AG09319 (cell line): ENCODE results near the gene TYW1.
"Not testable (repeated sequence)": the region's sequence is repeated elsewhere in the genome, so short reads cannot be mapped to it uniquely, and the experiment has no call there.

ENCODE experiments used
- DNase-seq: peaks from one replicate; pipeline ENCODE4 v3.0.0-alpha.2; 2010; ENCODE audit warnings: low read depth; ENCODE audit errors: extremely low read depth
- TF ChIP-seq, protein P1 (sequence below): IDR thresholded peaks from 2 replicates; pipeline ENCODE4 v1.5.1; 2011; ENCODE audit warnings: low read depth, mild to moderate bottlenecking, inconsistent platforms, low read length, moderate library complexity

The TYW1 gene

DNA sequence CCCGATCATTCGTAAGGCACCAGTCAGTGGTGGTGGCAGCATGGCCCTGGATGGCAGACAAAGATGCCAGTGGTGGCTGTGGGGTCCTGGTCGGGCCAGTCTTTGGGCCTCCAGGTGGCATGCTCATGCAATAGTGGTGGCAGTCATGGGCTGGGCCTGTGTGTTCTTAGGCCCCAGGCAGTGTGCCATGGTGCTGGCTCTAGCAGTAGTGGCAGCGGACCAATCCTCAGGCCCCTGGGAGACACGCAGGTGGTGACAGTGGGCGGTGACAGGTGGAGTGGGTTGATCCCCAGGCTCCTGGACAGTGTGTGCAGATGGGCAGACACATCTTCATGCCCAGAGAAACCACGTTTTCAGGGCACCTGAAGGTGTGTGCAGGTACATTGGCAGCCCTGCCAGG lies 159.4 kb downstream of the TYW1 start:
- not testable (repeated sequence) for DNase-seq

DNA sequence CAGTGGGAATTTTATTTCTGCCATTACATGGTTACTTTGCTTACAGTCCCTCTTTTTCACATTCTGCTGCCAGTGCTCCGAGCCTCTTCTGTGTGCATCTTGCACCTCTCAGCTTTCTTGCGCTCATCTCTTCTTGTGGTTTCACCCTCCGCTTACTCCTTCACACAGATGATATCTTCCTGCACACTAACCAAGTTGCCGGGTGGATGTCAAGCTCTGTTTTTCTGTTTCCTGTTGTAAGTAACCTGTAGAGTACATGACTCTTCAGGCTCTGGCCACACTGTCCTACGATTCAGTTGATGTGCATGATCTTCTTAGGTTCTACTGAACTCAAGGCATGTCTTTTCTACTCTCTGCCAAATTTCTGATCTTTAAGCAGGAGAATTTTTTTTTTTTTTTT lies 166.7 kb downstream of the TYW1 start:
- not testable (repeated sequence) for DNase-seq

DNA sequence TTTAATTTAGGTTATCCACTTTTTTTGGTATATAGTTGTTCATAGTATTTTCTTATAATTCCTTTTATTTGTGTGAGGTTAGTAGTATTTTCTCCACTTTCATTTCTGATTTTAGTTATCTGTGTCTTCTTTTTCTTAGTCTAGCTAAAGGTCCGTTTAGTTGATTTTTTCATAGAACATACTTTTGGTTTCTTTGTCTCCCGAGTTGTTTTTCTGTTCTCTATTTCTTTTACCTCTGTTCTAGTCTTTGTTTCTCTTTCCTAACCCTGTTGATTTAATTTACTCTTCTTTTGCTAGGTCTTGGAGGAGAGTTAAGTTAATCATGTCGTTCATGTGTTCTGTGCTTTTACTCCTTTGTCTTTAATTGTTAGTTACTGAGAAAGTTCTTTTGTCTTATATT lies 174.5 kb downstream of the TYW1 start:
- not testable (repeated sequence) for DNase-seq

DNA sequence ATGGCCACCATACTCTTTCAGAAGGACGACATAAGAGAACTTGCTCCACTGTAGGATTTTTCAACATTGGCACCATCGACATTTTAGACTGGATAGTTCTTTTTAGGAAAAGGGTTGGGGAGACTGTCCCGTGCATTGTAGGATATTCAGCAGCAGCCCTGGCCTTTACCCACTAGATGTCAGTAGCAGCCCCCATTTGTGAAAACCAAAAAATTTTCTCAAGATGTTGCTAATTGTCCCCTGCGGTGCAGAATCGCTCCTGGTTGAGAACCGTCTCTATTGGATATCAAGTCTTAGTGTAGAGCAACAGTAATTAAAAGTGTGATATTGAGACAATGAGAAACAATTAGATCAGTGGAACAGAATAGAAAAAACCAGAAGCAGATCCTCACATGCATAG lies 180.1 kb downstream of the TYW1 start:
- TF ChIP-seq, protein P1, sequence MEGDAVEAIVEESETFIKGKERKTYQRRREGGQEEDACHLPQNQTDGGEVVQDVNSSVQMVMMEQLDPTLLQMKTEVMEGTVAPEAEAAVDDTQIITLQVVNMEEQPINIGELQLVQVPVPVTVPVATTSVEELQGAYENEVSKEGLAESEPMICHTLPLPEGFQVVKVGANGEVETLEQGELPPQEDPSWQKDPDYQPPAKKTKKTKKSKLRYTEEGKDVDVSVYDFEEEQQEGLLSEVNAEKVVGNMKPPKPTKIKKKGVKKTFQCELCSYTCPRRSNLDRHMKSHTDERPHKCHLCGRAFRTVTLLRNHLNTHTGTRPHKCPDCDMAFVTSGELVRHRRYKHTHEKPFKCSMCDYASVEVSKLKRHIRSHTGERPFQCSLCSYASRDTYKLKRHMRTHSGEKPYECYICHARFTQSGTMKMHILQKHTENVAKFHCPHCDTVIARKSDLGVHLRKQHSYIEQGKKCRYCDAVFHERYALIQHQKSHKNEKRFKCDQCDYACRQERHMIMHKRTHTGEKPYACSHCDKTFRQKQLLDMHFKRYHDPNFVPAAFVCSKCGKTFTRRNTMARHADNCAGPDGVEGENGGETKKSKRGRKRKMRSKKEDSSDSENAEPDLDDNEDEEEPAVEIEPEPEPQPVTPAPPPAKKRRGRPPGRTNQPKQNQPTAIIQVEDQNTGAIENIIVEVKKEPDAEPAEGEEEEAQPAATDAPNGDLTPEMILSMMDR = peak; percentile 14
- not testable (repeated sequence) for DNase-seq

DNA sequence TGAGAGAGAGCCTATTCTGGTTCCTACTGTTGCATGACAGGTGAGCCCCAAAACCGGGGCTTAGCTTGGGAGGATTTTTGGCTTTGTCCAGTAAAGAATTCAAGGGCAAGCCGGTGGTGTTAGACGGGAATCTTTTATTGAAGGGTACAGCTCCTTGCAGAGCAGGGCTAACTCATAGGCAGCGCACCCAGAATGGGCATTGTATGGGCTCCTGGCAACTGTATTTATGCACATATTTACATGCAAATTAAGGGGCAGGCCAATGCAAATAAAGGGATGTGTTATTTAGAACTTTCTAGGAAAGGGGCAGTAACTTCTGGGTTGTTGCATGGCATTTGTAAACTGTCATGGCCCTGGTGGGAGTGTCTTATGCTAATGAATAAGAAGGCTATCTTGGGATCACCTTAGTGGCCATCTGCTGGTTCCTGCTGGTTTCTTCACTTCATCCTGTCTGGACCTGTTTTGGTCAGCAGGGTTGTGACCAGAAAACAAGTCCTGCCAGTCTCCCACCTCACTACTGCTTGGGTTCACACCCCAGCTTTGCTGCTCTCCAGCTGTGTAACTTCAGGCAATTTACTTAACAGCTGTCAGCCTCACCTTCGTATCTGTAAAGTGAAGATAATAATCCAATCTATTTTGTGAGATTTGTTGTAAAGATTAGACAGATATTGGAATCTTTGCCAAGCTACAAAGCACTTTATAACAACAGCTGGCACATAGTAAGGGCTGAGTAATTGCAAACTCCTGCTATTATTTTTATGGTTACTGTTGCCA lies 182.5 kb downstream of the TYW1 start:
- not testable (repeated sequence) for DNase-seq

DNA sequence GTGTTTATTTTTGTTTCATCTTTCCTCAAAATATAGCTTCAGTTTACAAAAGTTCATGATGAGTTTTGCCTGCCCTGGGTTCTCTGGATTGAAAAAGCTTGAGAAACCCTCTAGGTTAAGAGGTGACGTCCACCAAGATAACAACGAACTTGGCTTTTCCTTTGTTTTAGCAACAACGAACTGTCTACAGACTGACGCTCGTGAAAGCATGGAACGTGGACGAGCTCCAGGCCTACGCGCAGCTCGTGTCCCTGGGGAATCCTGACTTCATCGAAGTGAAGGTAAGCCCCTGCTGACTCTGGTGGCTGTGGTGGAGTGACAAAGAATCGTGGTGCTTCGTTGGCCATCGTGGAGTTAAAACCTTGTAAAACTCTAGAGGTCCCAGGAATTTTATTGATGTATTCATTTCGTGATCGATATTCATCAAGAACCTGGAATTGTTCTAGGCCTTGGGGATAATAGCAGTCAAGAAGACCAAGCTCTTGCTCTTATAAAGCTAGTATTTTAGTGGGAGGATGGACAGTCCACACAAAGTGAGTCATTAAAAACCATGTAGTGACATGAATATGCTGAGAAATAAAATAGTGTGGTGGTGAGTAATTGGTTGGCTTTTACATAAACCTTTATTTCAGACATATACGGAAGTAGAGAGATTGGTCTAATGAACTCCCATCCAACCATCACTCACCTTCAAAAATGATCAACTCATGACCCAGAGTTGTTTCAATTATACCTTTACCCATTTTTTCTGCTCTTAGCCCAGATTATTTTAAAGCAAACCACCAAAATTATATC lies 186.5 kb downstream of the TYW1 start:
- DNase-seq = not testable (repeated sequence)

DNA sequence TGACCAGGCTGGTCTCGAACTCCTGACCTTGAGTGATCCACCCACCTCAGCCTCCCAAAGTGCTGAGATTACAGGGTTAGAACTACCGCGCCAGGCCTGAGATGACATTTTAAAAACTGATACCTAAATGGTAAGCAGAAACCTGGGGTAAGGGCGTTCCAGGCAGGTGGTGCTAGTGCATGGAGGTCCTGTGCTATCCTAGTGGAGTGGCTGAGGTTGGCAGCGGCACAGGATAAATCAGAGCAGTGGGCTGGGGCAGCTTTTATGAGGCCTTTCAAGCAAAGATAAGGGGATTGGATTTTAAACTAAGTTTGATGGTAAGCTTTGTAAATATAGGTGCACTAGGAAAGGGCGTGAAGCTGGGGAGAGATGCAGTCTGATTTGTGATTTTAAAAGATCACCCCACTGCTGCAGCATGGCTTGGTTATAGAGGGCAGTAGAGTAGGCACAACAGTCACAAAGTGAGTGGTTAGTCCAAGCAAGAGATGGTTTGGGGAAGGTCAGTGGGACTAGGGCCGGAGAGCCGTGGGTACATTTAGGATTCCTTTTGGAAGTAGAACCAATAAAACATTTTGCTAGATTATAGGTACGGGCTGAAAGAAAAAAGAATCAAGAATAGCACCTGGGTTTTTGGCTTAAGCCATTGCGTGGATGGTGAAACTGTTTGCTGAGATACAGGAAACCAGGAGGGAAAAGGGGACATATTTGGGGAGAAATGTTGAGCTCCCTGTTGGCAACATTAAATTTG lies 188.5 kb downstream of the TYW1 start:
- DNase-seq = not testable (repeated sequence)

DNA sequence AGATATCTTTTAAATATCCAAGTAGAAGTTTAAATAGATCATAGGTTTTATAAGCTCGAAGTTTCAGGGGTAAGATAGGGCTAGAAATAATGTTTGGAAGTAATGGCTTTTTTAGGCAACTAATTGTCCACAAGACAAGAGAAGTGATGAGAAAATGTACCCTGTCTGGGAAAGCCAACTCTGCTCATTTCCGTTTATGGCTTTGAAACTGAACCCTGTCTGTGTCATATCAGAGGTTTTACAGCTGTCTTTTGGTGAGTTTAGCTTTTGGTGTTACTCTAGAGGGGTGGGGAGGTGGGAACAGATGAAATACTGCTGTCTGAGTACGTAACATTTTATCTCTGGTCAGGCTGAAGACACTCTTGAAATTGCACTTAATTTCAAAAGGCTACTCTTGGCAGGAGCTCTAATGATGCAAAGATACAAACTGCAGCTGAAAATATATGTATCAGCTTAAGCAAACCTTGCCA lies 189.1 kb downstream of the TYW1 start:
- DNase-seq = not testable (repeated sequence)

DNA sequence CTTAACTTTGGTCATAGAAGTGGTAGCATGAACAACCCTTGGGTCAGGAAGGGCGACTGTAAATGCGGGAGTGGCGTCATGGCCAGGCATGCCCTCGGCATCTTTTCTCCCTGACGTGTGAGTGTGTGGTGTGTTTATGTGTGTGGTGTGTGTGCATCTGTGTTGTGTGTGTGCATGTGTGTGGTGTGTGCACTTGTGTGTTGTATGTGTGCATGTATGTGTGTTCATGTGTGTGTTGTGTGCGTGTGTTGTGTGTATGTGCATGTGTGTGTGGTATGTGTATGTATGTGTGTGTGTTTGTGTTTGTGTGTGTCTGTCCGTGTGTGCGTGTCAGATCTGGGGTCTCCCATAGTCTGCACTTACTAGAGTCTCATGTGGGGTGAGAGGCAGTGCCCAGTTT lies 192.5 kb downstream of the TYW1 start:
- DNase-seq = not testable (repeated sequence)

DNA sequence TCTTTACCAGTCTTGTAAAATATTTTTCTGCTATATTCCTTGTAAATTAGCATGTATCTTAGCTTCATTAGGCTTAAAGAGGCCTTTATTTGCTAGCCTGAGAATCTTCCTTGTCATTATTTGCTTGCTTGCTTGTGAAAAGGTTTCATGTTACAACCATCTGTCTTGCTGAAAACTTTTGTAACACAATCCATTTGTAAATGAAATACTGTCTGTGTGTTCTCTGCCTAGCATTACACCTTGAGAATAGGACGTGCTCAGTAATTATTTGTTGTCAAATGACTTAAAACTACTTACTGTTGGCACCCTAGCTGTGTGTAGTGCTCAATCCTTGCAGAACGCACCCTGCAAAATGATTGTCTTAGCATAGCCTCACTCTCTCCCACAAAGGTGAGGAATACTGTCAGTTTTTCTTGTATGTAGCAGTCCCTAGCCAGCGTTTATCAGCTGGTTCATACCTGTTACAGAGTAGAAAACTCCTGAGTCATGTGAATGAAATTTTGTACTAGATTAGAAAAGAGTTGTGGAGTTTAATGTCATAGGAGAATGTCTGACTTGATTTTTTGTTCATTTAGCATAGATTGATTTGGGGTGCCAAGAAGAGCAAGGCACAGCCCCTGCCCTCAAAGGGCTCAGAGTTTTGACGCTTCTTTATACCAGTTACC lies 193.3 kb downstream of the TYW1 start:
- DNase-seq = not testable (repeated sequence)

DNA sequence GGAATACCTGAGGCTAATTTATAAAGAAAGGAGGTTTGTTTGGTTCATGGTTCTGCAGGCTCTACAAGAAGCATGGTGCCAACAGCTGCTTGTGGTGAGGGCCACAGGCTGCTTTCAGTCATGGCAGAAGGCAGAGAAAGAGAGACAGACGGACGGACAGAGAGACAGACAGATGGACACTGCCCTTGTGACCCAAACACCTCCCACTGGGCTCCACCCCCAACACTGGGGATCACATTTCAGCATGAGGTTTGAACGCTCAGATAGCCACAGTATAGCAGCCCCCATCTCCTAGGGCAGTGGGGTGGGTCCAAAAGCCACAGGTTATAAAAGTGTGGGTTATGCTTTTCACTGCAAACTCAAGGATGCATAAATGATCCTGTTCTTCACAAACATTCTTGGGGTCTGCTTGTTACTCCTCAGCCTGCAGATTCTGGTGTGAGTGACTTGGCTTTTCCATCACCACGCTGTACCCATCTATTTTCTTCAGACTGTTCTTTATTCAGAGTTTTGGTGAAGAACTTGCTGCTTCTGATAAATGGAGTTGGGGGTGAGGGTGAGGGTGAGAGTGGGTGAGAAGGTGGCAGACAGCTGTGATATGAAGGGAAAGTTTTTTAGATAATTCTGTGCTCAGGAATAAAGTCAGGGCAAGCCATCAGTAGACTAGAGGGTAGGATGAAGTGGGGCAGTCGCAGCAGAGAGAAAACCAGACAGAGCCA lies 194.5 kb downstream of the TYW1 start:
- not testable (repeated sequence) for DNase-seq

DNA sequence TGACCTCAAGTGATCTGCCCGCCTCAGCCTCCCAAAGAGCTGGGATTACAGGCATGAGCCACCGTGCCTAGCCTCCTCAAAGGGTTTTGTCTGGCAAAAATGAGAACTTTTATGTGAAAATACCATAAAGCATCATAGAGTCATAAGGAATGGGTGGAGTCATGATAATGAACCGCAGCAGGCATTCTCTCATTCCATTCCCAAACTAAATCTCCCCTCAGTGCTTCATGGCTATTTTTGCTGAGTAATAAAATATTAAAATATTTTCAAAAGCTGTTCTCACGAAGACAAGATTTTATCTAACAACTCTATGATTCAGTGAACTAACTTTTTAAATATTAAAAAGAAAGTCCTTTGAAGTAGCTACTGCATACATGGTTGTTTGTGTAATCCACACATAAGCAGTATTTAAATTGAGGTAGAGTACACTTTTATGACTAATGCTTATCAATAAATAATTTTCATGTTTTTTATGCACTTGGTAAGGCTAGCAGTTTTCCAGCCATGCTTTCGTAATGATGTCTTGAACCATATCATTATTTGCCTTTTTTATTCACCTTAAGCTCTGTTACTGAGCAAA lies 195.6 kb downstream of the TYW1 start:
- not testable (repeated sequence) for DNase-seq

DNA sequence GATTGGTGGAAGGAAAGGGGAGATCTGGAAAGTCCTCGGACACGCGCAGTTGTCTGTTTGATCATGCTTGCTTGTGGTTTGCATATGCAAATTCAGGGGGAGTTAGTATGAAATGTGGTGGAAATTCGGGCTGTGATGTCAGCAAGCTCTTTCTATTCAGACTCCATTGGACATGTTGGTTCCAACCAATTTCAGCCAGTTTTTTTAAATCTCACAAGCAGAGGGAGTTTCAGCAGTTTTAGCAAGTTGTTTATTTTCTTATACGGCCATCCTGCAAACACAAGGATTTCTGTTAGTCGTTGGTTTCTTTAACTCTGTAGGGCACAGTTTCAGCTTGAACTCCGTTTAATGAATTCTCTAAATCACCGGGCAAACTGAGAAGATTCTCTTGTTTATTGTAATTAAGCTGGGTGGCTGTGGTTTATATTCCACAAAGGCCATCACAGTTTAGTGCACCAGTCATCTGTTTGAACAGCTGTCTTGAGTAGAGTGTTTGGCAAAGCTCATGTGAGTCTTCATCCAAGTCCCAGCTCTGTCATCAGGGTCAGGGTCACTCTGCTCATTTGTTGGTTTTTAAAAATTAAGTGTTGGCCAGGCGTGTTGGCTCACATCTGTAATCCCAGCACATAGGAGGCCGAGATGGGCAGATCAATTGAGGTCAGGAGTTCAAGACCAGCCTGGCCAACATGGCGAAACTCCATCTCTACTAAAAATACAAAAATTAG lies 196.4 kb downstream of the TYW1 start:
- DNase-seq = peak; percentile 65

DNA sequence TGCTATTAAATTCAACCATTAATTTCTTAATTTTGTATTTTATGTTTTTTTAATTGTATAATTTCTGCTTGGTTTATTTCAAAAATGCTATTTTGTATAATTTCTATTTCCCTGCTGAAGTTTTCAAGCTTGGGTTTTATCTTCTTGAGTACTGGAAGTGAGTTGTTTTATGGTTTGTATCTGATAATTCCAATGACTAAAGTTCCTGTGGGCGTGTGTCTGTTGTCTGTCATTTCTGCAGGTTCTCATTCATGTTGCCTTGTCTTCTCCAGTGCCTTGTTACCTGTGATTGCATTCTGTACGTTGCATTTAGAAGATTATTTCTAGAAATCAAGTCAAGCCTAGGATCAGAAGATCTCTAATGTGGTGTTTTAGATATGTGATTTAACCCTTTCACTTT lies 199.5 kb downstream of the TYW1 start:
- not testable (repeated sequence) for DNase-seq

DNA sequence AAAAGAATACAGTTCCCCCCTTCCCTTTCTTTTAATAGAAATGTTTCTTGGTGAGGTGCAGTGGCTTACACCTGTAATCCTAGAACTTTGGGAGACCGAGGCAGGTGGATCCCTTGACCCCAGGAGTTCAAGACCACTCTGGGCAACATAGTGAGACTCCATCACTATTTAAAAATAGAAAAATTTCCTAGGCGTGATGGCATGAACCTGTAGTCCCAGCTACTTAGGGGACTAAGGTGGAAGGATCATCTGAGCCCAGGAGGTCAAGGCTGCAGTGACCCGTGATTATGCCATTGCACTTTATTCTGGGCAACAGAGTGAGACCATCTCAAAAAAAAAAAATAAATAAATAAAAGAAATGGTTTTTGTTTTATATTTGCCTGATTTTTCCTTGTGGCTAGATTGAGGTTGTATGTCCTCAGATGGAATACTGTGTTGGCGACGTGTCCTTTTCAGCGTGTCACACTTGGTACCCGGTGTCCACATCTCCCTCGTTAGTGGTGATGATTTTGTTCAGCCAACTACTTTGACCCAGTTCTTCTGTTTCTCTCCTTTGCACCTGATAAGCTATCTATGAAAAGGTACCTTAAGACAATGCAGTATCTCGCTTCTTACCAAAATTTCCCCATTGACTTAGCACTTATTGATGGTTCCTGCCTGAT lies 202.4 kb downstream of the TYW1 start:
- DNase-seq = not testable (repeated sequence)

DNA sequence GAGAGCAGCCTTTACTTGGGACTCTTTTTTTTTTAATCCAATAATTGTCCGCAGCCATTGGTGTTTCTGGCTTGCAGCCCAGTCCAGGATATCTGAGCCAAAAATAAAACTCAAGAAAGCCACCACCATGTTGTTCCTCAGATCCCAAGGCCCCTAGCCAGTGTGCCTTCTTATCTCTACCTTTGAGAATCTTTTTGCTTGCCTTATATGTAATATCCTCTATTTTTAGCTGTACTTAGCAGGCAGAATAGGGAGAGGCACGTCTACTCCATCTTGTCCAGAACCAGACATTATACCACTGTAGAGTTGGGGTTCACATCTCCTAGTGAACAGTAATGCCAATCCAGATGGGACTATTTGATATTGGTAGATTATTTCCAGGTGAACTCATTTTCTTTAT lies 209.1 kb downstream of the TYW1 start:
- DNase-seq = not testable (repeated sequence)
